Mucosa of descending colon (tissue), 3 donors: Measurements from ENCODE around the gene LEKR1. TPM values are rescaled to one million over a fixed set of nuclear protein-coding genes. Genes with fewer than 3 reads are reported as not detected.

Experiments
- ATAC-seq: fragments of 200-7000 bp; cut with Tn5 transposase; one replicate; pipeline ENCODE4 v1.9.1; 2020; ENCODE audit warnings: mild to moderate bottlenecking, moderate library complexity
- DNase-seq, 3 donors: peaks; one replicate each; pipeline ENCODE4 v3.0.0-alpha.2; 2020
- H3K36me3 ChIP-seq: fragments of 200-600 bp; one replicate; pipeline ENCODE4 v1.8.0; 2021; ENCODE audit warnings: low read depth, mild to moderate bottlenecking
- H3K4me1 ChIP-seq: fragments of 200-600 bp; one replicate; pipeline ENCODE4 v1.8.0; 2021; ENCODE audit warnings: low read depth, mild to moderate bottlenecking
- H3K4me3 ChIP-seq: fragments of 200-600 bp; one replicate; pipeline ENCODE4 v1.8.0; 2021; ENCODE audit warnings: mild to moderate bottlenecking
- H3K9me3 ChIP-seq: fragments of 200-600 bp; one replicate; pipeline ENCODE4 v1.8.0; 2021; ENCODE audit warnings: mild to moderate bottlenecking
- intact Hi-C, 2 donors: fragments of 100-400 bp; cut with DNase I in 1 of 2; cut with micrococcal nuclease in 1 of 2; formaldehyde crosslinking; loops; one replicate each; pipeline versions ENCODE4 v1.11.0 to v1.11.1; 2022; cut with DNase I, micrococcal nuclease
- total RNA-seq, 3 donors: library from RNA; stranded (reverse); fragmentation: NEBNext Ultra II Directional in 2 of 3; extraction: Animal tissue kit (Norgen Biotek cat#: 25700) in 2 of 3; gene quantifications; one replicate each; pipeline versions ENCODE4 v1.2.1 to v1.2.4, GENCODE V29; 2021 to 2023
- TF ChIP-seq, protein P1 (sequence below): fragments of 200-600 bp; IDR thresholded peaks from one replicate; pipeline ENCODE4 v1.8.0; 2022; ENCODE audit warnings: antibody characterized with exemption, mild to moderate bottlenecking
- donor health status: DM: no; HTN: no; CAD: no; lungs with moderate emphysema.
- donor health status: DM: no; HTN: no; CAD: no.
- donor health status: DM: no; HTN: yes; CAD: no.

The LEKR1 gene
- total RNA-seq, 3 donors from 2014 or later, result 1.9 to 3.5 (median 1.9) TPM

GRCh38 chr3:156941311-156941710, 115.2 kb downstream of the LEKR1 start:
- DNase-seq, result no peak
- H3K4me1 ChIP-seq, result no peaks in the 10 kb centered on the region
- TF ChIP-seq, protein P1, sequence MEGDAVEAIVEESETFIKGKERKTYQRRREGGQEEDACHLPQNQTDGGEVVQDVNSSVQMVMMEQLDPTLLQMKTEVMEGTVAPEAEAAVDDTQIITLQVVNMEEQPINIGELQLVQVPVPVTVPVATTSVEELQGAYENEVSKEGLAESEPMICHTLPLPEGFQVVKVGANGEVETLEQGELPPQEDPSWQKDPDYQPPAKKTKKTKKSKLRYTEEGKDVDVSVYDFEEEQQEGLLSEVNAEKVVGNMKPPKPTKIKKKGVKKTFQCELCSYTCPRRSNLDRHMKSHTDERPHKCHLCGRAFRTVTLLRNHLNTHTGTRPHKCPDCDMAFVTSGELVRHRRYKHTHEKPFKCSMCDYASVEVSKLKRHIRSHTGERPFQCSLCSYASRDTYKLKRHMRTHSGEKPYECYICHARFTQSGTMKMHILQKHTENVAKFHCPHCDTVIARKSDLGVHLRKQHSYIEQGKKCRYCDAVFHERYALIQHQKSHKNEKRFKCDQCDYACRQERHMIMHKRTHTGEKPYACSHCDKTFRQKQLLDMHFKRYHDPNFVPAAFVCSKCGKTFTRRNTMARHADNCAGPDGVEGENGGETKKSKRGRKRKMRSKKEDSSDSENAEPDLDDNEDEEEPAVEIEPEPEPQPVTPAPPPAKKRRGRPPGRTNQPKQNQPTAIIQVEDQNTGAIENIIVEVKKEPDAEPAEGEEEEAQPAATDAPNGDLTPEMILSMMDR, result no peak
- intact Hi-C loops, result no loop called here
- H3K36me3 ChIP-seq, result no peaks in the 10 kb centered on the region
- no peaks in the 10 kb centered on the region for H3K9me3 ChIP-seq
- no peak overlapping the region for H3K4me3 ChIP-seq
- no peak for ATAC-seq

DNA sequence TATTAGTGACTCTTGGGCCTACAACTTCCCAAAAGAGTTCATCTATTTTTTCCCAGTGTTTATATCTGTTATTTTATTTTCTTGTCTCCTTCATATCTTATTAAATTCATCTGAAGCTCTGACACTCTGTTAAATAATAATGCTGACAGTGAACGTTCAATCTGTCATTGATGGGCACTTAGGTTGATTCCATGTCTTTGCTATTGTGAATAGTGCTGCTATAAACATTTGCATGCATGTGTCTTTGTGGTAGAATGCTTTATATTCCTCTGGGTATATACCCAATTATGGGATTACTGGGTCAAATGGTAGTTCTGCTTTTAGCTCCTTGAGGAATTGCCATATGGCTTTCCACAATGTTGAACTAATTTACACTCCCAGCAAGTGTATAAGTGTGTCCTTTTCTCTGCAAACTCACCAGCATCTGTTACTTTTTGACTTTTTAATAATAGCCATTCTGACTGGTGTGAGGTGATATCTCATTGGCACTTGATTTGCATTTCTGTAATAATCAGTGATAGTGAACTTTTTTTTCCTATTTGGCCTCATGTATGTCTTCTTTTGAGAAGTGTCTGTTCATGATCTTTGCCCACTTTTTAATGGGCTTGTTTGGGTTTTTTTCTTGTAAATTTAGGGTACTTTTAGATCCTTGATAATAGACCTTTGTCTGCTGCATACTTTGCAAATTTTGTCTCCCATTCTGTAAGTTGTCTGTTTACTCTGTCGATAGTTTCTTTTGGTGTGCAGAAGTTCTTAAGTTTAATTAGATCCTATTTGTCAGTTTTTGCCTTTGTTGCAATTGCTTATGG, 122.5 kb downstream of the LEKR1 start:
- intact Hi-C loops, result no loop called here
- H3K36me3 ChIP-seq, result no peaks in the 10 kb centered on the region

GRCh38 chr3:156952011-156952410, 125.9 kb downstream of the LEKR1 start:
- TF ChIP-seq, protein P1, result no peak

More for the DNA sequence above, 122.5 kb downstream of the LEKR1 start:
- no peak overlapping the region for H3K4me3 ChIP-seq
- ATAC-seq, result no peak
- TF ChIP-seq, protein P1, result no peak
- no peaks in the 10 kb centered on the region for H3K9me3 ChIP-seq
- no peak for DNase-seq
- H3K4me1 ChIP-seq, result no peaks in the 10 kb centered on the region

DNA sequence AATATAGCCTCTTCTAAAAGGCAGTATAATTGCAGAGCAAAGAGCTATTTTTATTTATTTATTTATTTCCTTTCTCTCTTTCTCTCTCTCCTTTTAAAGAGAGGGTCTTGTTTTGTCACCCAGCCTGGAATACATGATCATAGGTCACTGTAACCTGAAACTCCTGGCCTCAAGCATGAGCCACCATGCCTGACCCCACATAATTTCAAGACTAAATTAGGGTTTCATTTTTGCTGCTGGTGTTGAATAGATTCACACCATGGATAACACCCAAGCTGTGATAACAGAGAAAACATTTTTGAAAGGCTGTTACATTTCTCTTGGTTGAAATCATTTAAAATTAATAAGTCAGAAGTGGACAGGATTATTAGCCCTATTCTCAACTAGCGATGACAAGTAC, 131.6 kb downstream of the LEKR1 start:
- no peaks in the 10 kb centered on the region for H3K9me3 ChIP-seq
- intact Hi-C loops, result no loop called here
- no peak overlapping the region for H3K4me3 ChIP-seq
- TF ChIP-seq, protein P1, result no peak
- H3K4me1 ChIP-seq, result no peaks in the 10 kb centered on the region
- ATAC-seq, result no peak
- no peak for DNase-seq
- H3K36me3 ChIP-seq, result no peaks in the 10 kb centered on the region

More at GRCh38 chr3:156952011-156952410, 125.9 kb downstream of the LEKR1 start:
- no peaks in the 10 kb centered on the region for H3K4me1 ChIP-seq
- H3K9me3 ChIP-seq, result no peaks in the 10 kb centered on the region
- ATAC-seq (no peak), DNase-seq (no peak)
- no peaks in the 10 kb centered on the region for H3K36me3 ChIP-seq
- no peak overlapping the region for H3K4me3 ChIP-seq
- intact Hi-C loops, result no loop called here

DNA sequence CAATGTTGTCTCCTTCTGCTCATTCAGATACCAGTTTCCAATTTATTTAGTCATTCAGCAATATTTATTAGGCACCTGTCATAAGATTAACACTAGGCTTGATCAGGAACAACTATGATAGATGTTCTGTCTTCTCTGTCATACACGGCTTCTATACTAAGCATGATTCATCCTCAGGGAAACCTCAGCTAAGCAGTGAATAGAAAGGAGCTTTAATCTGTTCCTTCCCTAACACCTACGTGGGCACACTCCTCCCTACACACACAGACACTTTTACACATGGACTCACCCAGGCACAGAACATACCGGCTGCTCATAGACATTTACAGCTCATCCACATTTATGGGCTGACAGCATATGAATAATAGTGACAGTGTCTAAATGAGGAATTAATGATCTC, 136.9 kb downstream of the LEKR1 start:
- DNase-seq (no peak), ATAC-seq (no peak)
- H3K4me3 ChIP-seq, result no peak overlapping the region
- no peaks in the 10 kb centered on the region for H3K4me1 ChIP-seq
- intact Hi-C loops, result no loop called here
- no peaks in the 10 kb centered on the region for H3K36me3 ChIP-seq
- H3K9me3 ChIP-seq, result no peaks in the 10 kb centered on the region
- TF ChIP-seq, protein P1, result no peak
